Measurements from ENCODE around the gene MLF2. TPM values are rescaled to one million over a fixed set of nuclear protein-coding genes. Genes with fewer than 3 reads are reported as not detected.
"Not testable (repeated sequence)": the region's sequence is repeated elsewhere in the genome, so short reads cannot be mapped to it uniquely, and the experiment has no call there.

Gene MLF2
- total RNA-seq, 1 experiment from 2014 or later = 314 TPM

GRCh38 chr12:6765048-6765633, 12.2 kb upstream of the MLF2 start:
- DNase-seq (ENCODE audit: low spot score) = no peak

DNA sequence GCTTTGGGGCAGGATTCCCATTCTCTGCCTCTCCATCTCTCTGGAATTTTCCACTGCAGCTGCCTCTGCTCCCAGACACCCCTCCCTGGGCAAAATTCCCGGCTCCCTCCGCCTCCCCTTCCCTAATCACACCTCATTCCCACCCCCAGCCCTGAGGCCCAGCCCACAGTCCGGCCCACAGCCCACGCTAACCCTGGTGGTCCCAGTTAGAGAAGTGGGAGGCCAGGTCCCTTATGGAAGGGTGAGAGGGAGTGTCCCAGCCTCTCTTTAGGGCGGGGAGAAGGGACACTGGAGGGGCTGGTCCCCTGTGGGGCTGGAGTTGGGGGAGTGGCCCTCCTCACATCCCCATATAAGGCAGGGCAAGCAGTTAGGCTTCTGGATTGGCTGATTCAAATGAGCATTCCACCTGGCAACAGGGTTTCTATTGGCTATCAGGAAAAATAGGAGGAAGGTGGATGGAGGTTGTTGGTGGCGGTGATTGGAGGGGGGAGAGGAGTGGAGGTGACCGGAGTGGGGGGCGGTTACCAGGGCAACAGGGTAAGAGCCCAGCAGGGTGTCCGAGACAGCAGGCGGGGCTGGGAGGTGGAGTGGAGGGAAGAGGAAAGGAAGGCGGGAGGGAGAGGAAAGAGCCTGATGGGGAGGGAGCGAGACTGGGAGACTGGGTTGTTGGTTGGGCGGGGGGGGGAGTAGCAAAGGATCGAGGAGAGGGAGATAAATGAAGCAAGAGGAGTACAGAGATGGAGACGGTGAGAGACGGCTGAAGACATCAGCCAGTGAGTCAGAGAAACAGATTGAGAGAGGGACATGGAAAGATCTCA, 11.3 kb upstream of the MLF2 start:
- peak; percentile 100 for DNase-seq (ENCODE audit: low spot score)

GRCh38 chr12:6763380-6763779, 10.4 kb upstream of the MLF2 start:
- no peak for DNase-seq (ENCODE audit: low spot score)

- DNase-seq (ENCODE audit: low spot score) = no peak
Observed at GRCh38 chr12:6759741-6760140, 6.8 kb upstream of the MLF2 start.

GRCh38 chr12:6758506-6759095, 5.7 kb upstream of the MLF2 start:
- DNase-seq (ENCODE audit: low spot score) = no peak

GRCh38 chr12:6757028-6757690, 4.2 kb upstream of the MLF2 start:
- DNase-seq (ENCODE audit: low spot score) = no peak

GRCh38 chr12:6754411-6754810, 1.5 kb upstream of the MLF2 start:
- DNase-seq (ENCODE audit: low spot score) = no peak

DNA sequence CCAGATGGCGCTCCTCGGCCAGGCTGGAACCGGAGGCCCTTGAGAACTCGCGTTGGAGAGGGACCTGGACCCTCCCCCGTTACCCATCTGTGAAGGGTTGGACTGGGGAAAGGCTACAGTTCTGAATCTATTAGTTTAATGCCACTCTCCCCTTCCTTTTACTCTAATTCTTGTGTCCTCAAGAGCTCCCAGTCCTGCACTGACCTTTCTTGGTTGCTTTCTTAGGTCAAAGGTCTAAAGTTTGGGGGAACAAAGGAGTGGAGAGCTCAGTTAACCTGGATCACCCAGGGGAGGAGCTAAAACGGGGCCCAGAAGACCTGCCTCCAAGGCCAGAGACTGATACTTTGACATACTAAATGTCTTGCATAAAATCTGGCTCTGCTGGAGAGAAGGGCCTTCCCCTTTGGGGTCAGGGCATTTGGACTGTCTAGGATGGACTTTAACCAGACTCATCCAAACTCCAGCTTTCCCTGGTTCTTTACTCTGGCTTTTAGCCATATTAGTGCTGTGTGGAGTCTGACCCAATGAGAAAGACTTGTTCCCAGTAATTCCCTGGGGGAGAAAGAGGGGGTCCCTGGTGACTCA, 923 bp upstream of the MLF2 start:
- no peak for DNase-seq (ENCODE audit: low spot score)

DNA sequence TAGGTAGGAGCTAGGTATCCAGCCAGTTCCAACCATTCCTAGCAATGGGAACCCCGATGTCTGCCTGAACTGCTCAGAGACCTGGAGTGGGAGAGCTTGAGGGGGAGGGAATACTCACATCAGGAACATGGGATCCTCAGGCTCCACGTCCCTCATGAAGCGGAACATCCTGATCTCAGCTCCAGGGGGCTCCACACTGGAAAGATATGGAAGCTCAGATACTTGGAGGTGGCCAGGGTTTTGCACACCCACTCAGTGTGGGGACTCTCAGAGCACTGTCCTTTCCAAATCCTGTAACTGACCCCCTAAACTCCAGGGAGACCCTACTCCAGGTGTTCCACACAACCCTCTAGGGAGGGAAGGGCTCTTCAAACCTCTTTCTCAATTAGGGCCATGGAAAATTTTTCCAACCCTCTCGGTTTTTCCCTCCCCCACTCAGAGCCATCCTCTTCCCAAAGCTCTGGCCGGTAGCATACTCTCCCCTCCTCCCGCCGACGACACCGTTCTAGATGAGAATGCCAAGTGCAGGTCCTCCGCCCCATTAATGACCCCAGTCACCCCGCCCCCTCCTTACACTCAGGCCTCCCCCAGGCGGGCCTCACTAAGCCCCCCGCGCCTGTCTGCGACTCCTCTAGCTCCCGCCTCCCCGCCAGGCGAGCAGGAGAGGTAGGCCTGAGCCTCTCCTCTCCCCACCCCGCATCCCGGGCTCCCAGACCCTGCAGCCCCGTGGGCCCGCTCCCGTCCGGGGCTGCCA, 597 bp downstream of the MLF2 start:
- peak; percentile 52 for DNase-seq (ENCODE audit: low spot score)

DNA sequence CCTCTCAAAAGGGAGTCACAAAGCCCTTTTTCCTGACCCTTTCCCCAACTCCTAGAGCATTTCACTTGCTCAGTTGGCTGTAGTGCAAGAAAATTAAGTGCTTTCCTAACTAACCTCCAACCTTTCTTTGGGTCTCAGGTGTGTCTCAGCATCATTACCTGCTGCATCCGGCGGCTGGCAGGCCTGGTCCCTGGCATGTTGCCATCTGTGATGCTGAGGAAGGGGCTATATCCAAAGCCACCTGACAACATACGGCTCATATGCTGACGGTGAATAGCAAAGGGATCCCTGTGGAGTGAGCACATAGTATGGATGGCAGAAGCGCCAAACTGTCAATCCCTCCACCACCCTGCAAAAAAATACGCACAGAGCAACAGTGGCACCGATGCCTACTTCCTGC, 1.2 kb downstream of the MLF2 start:
- no peak for DNase-seq (ENCODE audit: low spot score)

DNA sequence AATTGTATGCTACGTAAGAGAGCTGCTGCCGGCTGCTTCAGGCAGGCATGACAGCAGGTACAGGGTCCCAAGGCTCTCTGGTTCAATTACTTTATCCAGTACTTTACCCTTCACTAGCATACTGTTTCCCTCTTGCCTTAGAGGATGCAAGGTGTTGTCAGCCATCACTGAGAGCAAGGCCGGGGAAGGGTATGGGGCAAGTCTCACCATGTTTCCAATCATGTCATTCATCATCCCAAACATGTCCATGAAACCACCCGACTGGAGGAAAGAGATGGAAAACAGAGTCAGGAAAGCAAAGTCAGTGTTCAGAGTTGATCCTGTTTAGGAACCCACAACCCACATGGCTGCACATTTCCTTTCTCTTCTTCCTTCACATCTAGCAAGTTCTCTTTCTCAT, 2.4 kb downstream of the MLF2 start:
- DNase-seq (ENCODE audit: low spot score) = no peak

DNA sequence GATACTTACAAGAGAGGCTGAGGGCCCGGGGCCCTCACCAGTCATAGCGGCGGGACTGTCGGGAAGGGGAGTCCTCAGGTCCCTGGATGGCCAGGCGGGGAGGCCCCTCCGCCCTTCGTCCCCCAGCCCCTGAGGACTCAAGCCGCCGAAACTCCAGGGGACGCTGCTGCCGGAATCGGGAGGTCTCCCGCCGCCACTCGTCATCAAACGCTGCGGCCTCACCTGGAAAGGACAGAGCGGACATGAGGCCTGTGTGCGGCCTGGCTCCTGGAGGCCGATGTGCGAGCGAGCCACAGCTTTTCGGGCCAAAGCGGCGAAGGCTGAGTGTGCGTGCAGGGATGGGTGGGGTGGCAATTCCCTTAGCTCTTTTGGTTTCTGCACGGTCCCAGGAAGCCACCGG, 4.2 kb downstream of the MLF2 start:
- no peak for DNase-seq (ENCODE audit: low spot score)

DNA sequence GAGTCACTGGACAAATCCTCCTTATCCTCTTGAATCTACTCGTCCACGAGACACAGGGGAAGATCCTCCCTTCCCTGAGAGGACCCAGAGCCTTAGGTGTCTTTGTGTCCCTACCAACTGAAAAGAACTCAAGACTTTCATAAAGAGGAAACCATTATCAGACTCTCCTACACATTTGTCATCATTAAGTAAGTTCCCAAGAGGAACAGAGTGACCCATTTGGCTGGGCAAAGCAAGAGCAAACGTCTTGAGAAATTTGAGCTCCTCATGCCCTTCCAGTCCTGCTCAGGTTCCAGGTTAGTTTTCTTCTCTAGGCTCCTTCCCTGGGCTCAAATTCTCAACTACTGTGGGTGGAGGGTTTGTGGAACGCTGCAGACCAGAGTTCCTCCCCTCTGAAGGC, 5.7 kb downstream of the MLF2 start:
- DNase-seq (ENCODE audit: low spot score) = no peak

GRCh38 chr12:6745741-6746525, 7.0 kb downstream of the MLF2 start:
- no peak for DNase-seq (ENCODE audit: low spot score)

GRCh38 chr12:6743300-6743699, 9.6 kb downstream of the MLF2 start:
- DNase-seq (ENCODE audit: low spot score) = not testable (repeated sequence)

DNA sequence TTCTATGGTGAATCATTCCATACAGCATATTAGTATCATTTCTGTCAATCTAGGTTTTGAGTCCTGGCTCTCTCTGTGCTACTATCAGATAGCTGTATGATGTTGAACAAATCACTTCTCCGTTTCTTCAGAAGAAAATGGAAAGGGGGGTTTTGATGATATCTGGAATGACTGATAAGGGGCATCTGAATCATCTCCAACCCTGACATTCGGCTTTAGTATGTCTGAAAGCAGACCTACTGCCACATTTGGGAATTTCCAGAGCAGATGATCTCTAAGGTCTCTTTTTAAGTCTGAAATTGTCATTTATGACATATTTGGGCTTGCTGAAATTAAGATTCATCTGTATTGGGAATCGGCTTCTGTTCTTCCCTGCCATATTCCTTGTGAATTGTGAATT, 10.1 kb downstream of the MLF2 start:
- DNase-seq (ENCODE audit: low spot score) = no peak

- DNase-seq (ENCODE audit: low spot score) = not testable (repeated sequence)
Observed at GRCh38 chr12:6742080-6742479, 10.9 kb downstream of the MLF2 start.

GRCh38 chr12:6736754-6737153, 16.2 kb downstream of the MLF2 start:
- DNase-seq (ENCODE audit: low spot score) = no peak

DNA sequence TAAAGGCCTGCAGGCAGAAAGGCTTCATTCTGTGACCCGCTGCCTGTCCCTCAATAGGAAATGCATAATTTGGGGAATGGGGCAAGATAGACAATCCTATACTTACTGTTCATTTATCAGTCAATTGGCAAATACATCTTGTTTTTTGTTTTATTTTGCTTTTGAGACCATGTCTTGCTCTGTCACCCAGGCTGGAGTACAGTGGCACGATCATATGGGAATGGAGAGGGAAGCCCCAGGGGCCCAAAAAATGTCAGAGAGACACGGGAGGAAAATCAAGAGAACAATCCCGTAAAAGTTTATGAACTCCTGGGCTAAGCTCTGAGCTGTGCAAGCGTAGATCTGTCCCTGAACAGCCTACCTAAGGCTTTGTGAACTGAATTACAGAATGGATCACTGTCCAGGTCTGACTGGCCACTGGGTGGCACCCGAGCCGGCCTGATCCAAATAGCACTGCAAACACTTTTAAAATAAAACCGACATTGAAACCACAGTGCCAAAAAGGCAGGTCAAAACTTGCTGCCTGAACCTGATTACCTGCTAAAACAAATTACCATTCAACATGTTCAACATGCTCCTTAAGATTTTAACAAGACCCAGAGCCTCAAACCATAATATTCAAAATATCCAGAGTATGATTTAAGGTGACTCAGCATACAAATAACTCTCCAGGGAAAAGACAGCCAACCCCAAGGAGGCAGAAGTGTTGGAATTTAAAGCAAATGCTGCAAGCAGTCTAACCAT, 17.3 kb downstream of the MLF2 start:
- DNase-seq (ENCODE audit: low spot score) = peak; percentile 69

Data from H4 (cell line).